BE2C (cell line): ENCODE data around the gene PRELP.

Source experiments
- DNase-seq: peaks from one replicate; pipeline ENCODE4 v3.0.0-alpha.2; 2020
- H3K27me3 ChIP-seq: fragments of 250-450 bp; sonication (Bioruptor Pico); 2 replicates; pipeline ENCODE4 v1.5.1; 2020; ENCODE audit warnings: mild to moderate bottlenecking
- H3K36me3 ChIP-seq: fragments of 250-450 bp; sonication (Bioruptor Pico); 2 replicates; pipeline ENCODE4 v1.5.1; 2020; ENCODE audit warnings: mild to moderate bottlenecking
- H3K4me1 ChIP-seq: fragments of 250-450 bp; sonication (Bioruptor Pico); 2 replicates; pipeline ENCODE4 v1.5.1; 2020
- H3K4me3 ChIP-seq: 2 replicates; pipeline ENCODE4 v1.5.1; 2011; ENCODE audit warnings: low read depth, low read length
- H3K9me3 ChIP-seq: fragments of 250-450 bp; sonication (Bioruptor Pico); 2 replicates; pipeline ENCODE4 v1.5.1; 2020
- CTCF ChIP-seq: IDR thresholded peaks from 2 replicates; pipeline ENCODE4 v1.5.1; 2012; ENCODE audit warnings: mild to moderate bottlenecking, low read depth, low read length

The PRELP gene

GRCh38 chr1:203480525-203481084 is 5.0 kb downstream of the PRELP start:
- no peaks in the 10 kb centered on the region for H3K9me3 ChIP-seq
- DNase-seq, result peak; percentile 84
- H3K36me3 ChIP-seq, result no peaks in the 10 kb centered on the region
- H3K27me3 ChIP-seq, result no peaks in the 10 kb centered on the region
- TF ChIP-seq CTCF, result no peak
- peaks cover 12% of the 10 kb centered on the region for H3K4me1 ChIP-seq
- no peak overlapping the region for H3K4me3 ChIP-seq

GRCh38 chr1:203481196-203481595 is 5.6 kb downstream of the PRELP start:
- no peaks in the 10 kb centered on the region for H3K27me3 ChIP-seq
- no peaks in the 10 kb centered on the region for H3K9me3 ChIP-seq
- peaks cover 10% of the 10 kb centered on the region for H3K4me1 ChIP-seq
- no peak for DNase-seq
- no peaks in the 10 kb centered on the region for H3K36me3 ChIP-seq
- no peak overlapping the region for H3K4me3 ChIP-seq
- TF ChIP-seq CTCF, result no peak

- DNase-seq, result no peak
- Histone ChIP-seq H3K4me3 (peak overlapping the region; percentile 58), H3K9me3 (peaks cover 3% of the 10 kb centered on the region; the same call in 1 of the 2 replicates), H3K36me3 (no peaks in the 10 kb centered on the region), H3K27me3 (no peaks in the 10 kb centered on the region), H3K4me1 (peaks cover 6% of the 10 kb centered on the region)
- TF ChIP-seq CTCF, result no peak
These were observed 11.2 kb downstream of the PRELP start for GRCh38 chr1:203486618-203487370.

GRCh38 chr1:203488539-203488938 is 12.9 kb downstream of the PRELP start:
- Histone ChIP-seq H3K4me1 (peaks cover 6% of the 10 kb centered on the region), H3K36me3 (no peaks in the 10 kb centered on the region), H3K4me3 (no peak overlapping the region), H3K27me3 (no peaks in the 10 kb centered on the region), H3K9me3 (peaks cover 3% of the 10 kb centered on the region; the same call in 1 of the 2 replicates)
- TF ChIP-seq CTCF, result no peak
- no peak for DNase-seq

- no peak for DNase-seq
- no peak for TF ChIP-seq CTCF
- peaks cover 3% of the 10 kb centered on the region; the same call in 1 of the 2 replicates for H3K9me3 ChIP-seq
- no peaks in the 10 kb centered on the region for H3K27me3 ChIP-seq
- H3K36me3 ChIP-seq, result no peaks in the 10 kb centered on the region
- peaks cover 6% of the 10 kb centered on the region for H3K4me1 ChIP-seq
- no peak overlapping the region for H3K4me3 ChIP-seq
These were observed 15.0 kb downstream of the PRELP start for GRCh38 chr1:203490607-203491006.

- no peaks in the 10 kb centered on the region for H3K36me3 ChIP-seq
- H3K4me1 ChIP-seq, result peaks cover 5% of the 10 kb centered on the region
- no peaks in the 10 kb centered on the region for H3K27me3 ChIP-seq
- peaks cover 1% of the 10 kb centered on the region; the same call in 1 of the 2 replicates for H3K9me3 ChIP-seq
- DNase-seq, result no peak
- TF ChIP-seq CTCF, result no peak
- H3K4me3 ChIP-seq, result no peak overlapping the region
These were observed 16.1 kb downstream of the PRELP start for GRCh38 chr1:203491664-203492063.
